Parathyroid adenoma (tissue), 2 donors: Measurements from ENCODE around the gene KRTAP5-2.
A peak's percentile ranks its signal among the peaks of the same experiment; 100 is the strongest.

Experiments
- H2AFZ ChIP-seq: fragments of 300-600 bp; sonication (generic); one replicate; pipeline ENCODE4 v1.7.0; 2017; ENCODE audit warnings: antibody characterized with exemption, mild to moderate bottlenecking
- H3K27ac ChIP-seq: fragments of 300-600 bp; sonication (generic); one replicate; pipeline ENCODE4 v1.7.0; 2017
- H3K27me3 ChIP-seq: fragments of 300-600 bp; sonication (generic); one replicate; pipeline ENCODE4 v1.7.0; 2017; ENCODE audit warnings: low read length; ENCODE audit not compliant: control insufficient read depth, insufficient read depth
- H3K36me3 ChIP-seq: fragments of 300-600 bp; sonication (generic); one replicate; pipeline ENCODE4 v1.7.0; 2017; ENCODE audit warnings: low read length; ENCODE audit not compliant: control insufficient read depth, insufficient read depth
- H3K4me1 ChIP-seq: fragments of 300-600 bp; sonication (generic); one replicate; pipeline ENCODE4 v1.7.0; 2017; ENCODE audit warnings: control low read depth
- H3K4me2 ChIP-seq: fragments of 300-600 bp; sonication (generic); one replicate; pipeline ENCODE4 v1.7.0; 2017; ENCODE audit warnings: low read length
- H3K4me3 ChIP-seq: fragments of 300-600 bp; sonication (generic); one replicate; pipeline ENCODE4 v1.7.0; 2017; ENCODE audit warnings: low read depth, low read length
- H3K79me2 ChIP-seq: fragments of 300-600 bp; sonication (generic); one replicate; pipeline ENCODE4 v1.7.0; 2017; ENCODE audit warnings: control low read depth
- H3K9ac ChIP-seq: fragments of 300-600 bp; sonication (generic); one replicate; pipeline ENCODE4 v1.7.0; 2017; ENCODE audit warnings: mild to moderate bottlenecking
- H3K9me3 ChIP-seq: fragments of 300-600 bp; sonication (generic); one replicate; pipeline ENCODE4 v1.7.0; 2017; ENCODE audit warnings: low read length; ENCODE audit not compliant: control insufficient read depth
- TF ChIP-seq, protein P1 (sequence below): fragments of 300-600 bp; sonication (generic); IDR thresholded peaks from one replicate; pipeline ENCODE4 v1.7.0; 2017; ENCODE audit warnings: antibody characterized with exemption, mild to moderate bottlenecking
- donor health status: primary hyperparathyroidism.

The KRTAP5-2 gene

DNA sequence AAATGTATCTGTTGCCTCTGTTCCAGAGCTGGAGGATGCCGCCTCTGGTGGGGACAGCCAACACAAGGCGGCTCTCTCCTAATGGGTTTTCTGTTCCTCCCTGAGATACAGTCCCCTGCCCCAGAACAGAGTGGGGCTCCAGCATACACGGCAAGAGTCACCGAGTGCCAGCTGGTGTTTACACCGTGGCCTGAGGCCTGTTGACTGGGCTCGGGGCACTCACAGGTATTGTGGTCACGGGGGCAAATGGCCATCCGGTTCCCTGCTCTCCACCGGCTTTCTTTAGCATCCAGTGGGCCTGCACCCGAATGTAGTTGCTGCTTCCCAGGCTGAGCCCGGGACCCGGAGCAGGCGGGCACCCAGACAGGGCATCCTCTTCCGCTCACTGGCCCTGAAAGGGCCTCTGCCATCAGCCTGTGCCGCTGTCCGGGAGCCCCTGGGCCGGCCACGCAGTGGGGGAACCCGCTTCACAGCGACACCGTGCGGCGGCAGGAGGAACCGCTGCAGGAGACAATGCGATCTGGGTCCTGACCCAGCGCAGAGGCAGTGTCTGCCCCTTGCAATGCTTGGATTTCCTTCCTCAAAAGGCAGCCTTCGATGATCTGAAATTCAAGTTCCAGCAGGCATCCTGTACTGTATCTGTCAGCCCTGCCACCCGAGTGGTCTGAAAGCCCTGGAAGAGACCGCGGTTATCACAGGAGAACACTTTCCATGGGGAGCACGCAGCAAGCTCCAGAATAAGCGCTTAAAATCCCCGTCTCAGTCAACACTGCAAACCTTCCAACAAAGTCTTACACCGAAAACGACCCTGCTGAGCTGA is 30.6 kb upstream of the KRTAP5-2 start:
- no peak overlapping the region for H3K4me2 ChIP-seq
- no peaks in the 10 kb centered on the region for H3K36me3 ChIP-seq
- no peaks in the 10 kb centered on the region for H3K9me3 ChIP-seq
- H3K27me3 ChIP-seq: no peaks in the 10 kb centered on the region
- H3K9ac ChIP-seq: no peak overlapping the region
- no peaks in the 10 kb centered on the region for H3K79me2 ChIP-seq
- H3K4me1 ChIP-seq: no peaks in the 10 kb centered on the region
- H2AFZ ChIP-seq: no peak overlapping the region
- no peak overlapping the region for H3K27ac ChIP-seq
- TF ChIP-seq, protein P1, sequence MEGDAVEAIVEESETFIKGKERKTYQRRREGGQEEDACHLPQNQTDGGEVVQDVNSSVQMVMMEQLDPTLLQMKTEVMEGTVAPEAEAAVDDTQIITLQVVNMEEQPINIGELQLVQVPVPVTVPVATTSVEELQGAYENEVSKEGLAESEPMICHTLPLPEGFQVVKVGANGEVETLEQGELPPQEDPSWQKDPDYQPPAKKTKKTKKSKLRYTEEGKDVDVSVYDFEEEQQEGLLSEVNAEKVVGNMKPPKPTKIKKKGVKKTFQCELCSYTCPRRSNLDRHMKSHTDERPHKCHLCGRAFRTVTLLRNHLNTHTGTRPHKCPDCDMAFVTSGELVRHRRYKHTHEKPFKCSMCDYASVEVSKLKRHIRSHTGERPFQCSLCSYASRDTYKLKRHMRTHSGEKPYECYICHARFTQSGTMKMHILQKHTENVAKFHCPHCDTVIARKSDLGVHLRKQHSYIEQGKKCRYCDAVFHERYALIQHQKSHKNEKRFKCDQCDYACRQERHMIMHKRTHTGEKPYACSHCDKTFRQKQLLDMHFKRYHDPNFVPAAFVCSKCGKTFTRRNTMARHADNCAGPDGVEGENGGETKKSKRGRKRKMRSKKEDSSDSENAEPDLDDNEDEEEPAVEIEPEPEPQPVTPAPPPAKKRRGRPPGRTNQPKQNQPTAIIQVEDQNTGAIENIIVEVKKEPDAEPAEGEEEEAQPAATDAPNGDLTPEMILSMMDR: peak; percentile 67
- H3K4me3 ChIP-seq: no peak overlapping the region

DNA sequence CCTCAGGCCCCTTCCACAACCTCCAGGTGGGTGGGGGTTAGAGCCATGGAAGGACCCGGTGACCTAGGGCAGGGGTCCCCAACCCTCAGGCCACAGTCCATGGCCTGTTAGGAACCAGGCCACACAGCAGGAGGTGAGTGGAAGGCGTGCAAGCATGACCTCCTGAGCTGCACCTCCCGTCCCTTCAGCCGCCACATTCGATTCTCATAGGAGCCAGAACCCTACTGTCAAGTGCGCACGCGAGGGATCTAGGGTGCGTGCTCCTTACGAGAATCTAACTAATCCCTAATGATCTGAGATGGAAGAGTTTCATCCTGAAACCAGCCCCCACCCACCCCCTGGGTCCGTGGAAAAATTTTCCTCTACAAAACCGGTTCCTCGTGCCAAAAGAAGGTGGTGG is 27.4 kb upstream of the KRTAP5-2 start:
- no peak overlapping the region for H3K27ac ChIP-seq
- TF ChIP-seq, protein P1: no peak
- H3K9ac ChIP-seq: no peak overlapping the region
- H3K36me3 ChIP-seq: no peaks in the 10 kb centered on the region
- H2AFZ ChIP-seq: no peak overlapping the region
- H3K27me3 ChIP-seq: no peaks in the 10 kb centered on the region
- no peak overlapping the region for H3K4me2 ChIP-seq
- H3K4me1 ChIP-seq: no peaks in the 10 kb centered on the region
- H3K79me2 ChIP-seq: no peaks in the 10 kb centered on the region
- H3K9me3 ChIP-seq: no peaks in the 10 kb centered on the region
- H3K4me3 ChIP-seq: no peak overlapping the region

DNA sequence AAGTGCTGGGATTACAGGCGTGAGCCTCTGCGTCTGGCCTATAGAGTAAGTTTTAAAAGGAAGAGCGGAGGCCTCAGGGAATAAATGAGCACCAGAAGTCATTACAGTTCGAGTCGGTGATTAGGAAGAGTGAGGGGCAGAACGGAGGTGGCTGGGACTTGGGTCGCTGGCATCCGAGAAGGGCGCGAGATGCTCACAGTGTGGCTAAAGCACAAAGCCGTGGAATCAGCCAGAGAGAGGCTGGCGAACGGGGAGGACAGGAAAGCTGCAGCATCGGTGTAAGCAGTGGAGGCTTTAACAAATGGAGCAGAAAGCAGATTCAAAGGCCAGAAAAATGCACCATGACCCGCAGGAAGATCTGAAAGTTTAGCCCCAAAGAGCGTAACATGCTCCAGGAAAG is 26.5 kb upstream of the KRTAP5-2 start:
- H2AFZ ChIP-seq: no peak overlapping the region
- H3K4me2 ChIP-seq: no peak overlapping the region
- no peak overlapping the region for H3K27ac ChIP-seq
- H3K9ac ChIP-seq: no peak overlapping the region
- H3K9me3 ChIP-seq: no peaks in the 10 kb centered on the region
- TF ChIP-seq, protein P1: no peak
- no peak overlapping the region for H3K4me3 ChIP-seq
- no peaks in the 10 kb centered on the region for H3K36me3 ChIP-seq
- no peaks in the 10 kb centered on the region for H3K79me2 ChIP-seq
- no peaks in the 10 kb centered on the region for H3K4me1 ChIP-seq
- no peaks in the 10 kb centered on the region for H3K27me3 ChIP-seq

DNA sequence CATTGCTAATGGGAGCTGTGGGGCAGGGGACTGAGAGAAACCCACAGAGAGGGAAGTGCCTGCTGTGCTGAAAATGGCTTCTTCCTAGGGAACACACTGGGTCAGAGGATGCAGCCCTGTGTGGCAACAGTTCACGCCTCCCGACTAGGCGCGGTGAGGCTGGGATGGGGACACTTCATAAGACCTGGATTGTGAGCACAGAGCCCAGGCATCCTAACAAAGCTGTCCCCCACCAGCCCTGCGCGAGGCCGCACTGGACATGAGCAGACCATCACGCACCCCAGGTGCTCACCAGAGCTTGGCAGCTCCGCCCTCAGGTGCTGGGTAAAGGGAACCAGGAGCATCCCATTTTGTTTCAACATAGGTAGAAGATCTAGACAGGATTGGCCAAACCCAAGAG is 25.6 kb upstream of the KRTAP5-2 start:
- H2AFZ ChIP-seq: no peak overlapping the region
- H3K4me2 ChIP-seq: no peak overlapping the region
- H3K9ac ChIP-seq: no peak overlapping the region
- H3K27me3 ChIP-seq: no peaks in the 10 kb centered on the region
- H3K4me1 ChIP-seq: no peaks in the 10 kb centered on the region
- H3K36me3 ChIP-seq: no peaks in the 10 kb centered on the region
- H3K79me2 ChIP-seq: no peaks in the 10 kb centered on the region
- H3K4me3 ChIP-seq: no peak overlapping the region
- H3K27ac ChIP-seq: no peak overlapping the region
- no peaks in the 10 kb centered on the region for H3K9me3 ChIP-seq
- TF ChIP-seq, protein P1: no peak

DNA sequence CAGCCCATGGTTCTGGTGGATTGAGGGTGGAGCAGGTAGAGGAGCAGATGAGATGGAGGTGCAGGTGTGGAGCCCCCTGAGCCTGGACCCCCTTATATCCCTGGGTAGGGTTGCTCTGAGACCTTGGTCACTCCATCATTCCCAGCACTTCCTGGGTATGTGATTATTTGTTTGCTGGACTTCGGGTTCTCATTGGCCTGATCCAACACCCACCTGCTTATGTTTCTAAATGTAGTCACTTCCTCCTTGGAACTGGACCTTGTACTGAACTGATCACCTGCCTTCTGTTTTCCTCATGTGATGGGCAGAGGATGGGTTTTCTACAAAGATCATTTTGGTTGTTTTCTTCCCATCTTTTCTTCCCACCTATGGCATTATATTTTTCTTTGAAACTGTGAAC is 24.0 kb upstream of the KRTAP5-2 start, which contains the start of gene KRTAP5-4:
Gene KRTAP5-4 (minus strand): TSS at position 53 of the 400 bp plus-strand sequence. CDS start 45 bp downstream, at position 8.
- Histone ChIP-seq H3K9ac (no peak within 1 kb of the TSS), H3K9me3 (no peaks in the 10 kb centered on the region), H3K79me2 (no peaks in the 10 kb centered on the region), H3K4me2 (no peak within 1 kb of the TSS), H3K27me3 (no peaks in the 10 kb centered on the region), H3K27ac (no peak within 1 kb of the TSS), H2AFZ (no peak within 1 kb of the TSS), H3K4me3 (no peak within 1 kb of the TSS), H3K4me1 (no peaks in the 10 kb centered on the region), H3K36me3 (no peaks in the 10 kb centered on the region)
- TF ChIP-seq, protein P1: no peak
